ENCODE results near the gene REPIN1. TPM values are rescaled to one million over a fixed set of nuclear protein-coding genes. Genes with fewer than 3 reads are reported as not detected.

The REPIN1 gene
- total and polyA plus RNA-seq, 4 donors = 38.4 to 135 (median 62.0) TPM

DNA sequence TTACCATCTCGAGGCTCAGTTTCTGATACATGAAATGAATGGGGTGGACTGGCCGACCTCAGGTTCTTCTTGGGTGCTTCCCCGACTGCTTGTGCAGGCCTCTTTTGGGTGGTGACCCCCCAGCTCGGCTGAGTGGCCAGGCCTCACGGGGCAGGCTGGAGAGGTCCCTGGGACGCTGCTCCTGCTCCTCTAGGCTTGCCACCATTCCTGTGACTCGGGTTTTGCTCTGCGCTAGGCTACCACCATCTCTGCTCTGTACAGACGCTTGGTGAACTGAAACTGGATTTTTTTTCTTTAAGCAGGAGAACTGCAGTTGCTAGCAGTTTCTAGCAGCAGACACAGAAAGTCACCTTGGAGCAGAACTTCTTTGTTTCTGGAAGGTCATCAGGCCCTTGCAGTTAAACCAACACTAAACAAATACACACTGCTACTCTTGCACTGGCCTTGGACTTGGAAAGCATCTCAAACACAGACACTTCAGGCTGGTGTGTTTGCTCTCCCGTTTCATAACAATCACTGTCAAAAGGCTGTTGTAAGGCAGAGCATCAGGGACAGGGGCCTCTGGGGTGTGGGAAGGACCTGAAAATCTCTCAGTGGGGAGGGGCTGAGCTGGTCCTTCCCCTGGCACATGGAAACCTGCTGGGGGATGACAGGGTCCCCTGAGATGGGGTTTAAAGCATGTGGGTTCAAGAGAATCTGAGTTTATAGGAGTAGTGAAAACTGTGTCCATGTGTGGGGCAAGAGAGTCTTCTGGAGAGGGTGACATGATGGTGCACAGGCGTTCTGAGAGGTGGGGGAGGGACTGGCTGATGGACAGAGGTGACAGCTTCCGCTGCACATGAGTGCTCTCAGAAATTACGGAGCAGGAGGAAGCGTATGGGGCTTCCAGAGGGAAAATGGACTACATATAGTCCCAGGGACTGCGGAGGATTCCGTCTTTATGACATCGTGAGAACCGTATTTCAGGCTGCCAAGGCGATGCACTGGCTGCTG is 46.8 kb downstream of the REPIN1 start:
- Histone ChIP-seq H3K27me3 (ENCODE audit: control insufficient read depth in 3 of 3, insufficient read depth in 3 of 3, low read length in 2 of 3) (no peaks in the 10 kb centered on the region), H3K36me3 (ENCODE audit: control insufficient read depth in 4 of 4, insufficient read depth in 4 of 4, low read length in 4 of 4) (peaks cover 0 to 7% (median 0%) of the 10 kb centered on the region in 4 donors), H3K9ac (ENCODE audit: insufficient read depth in 1 of 2, low read length in 2 of 2) (no peak overlapping the region), H3K9me3 (ENCODE audit: control insufficient read depth in 4 of 4, insufficient read depth in 3 of 4, low read length in 3 of 4) (no peaks in the 10 kb centered on the region), H3K27ac (ENCODE audit: low read depth in 1 of 2, low read length in 1 of 2) (no peak overlapping the region), H3K4me3 (no peak overlapping the region), H3K4me1 (ENCODE audit: control insufficient read depth in 5 of 5, insufficient read depth in 5 of 5, low read length in 5 of 5) (no peaks in the 10 kb centered on the region)
- DNase-seq (no peak), ATAC-seq (ENCODE audit: insufficient read depth, low FRiP score) (no peak)
- TF ChIP-seq, protein P1, sequence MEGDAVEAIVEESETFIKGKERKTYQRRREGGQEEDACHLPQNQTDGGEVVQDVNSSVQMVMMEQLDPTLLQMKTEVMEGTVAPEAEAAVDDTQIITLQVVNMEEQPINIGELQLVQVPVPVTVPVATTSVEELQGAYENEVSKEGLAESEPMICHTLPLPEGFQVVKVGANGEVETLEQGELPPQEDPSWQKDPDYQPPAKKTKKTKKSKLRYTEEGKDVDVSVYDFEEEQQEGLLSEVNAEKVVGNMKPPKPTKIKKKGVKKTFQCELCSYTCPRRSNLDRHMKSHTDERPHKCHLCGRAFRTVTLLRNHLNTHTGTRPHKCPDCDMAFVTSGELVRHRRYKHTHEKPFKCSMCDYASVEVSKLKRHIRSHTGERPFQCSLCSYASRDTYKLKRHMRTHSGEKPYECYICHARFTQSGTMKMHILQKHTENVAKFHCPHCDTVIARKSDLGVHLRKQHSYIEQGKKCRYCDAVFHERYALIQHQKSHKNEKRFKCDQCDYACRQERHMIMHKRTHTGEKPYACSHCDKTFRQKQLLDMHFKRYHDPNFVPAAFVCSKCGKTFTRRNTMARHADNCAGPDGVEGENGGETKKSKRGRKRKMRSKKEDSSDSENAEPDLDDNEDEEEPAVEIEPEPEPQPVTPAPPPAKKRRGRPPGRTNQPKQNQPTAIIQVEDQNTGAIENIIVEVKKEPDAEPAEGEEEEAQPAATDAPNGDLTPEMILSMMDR (IDR thresholded peaks at IDR 0.05; ENCODE audit: control extremely low read depth, extremely low read depth) = no peak
- 83 to 88% methylated on average over 19 of the region's 19 CpGs for WGBS, 2 donors

DNA sequence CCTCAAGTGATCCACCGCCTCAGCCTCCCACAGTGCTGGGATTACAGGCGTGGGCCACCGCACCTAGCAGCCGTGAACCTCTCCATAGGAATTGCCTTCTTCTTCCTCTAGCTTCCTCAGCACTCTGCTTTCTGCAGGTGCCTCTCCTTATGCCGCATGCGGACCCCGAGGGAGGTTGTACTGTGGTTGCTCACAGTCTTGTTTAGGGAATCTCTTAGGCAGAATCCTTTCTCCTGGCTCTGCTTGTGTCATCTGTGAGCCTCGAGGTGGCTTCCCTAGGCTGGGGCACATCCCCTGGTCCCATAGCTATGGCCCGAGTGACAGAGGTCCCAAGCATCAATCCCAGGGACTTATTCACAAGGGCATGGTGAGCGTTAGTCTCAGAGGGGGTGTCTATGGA is 48.6 kb downstream of the REPIN1 start:
- DNase-seq (no peak), ATAC-seq (ENCODE audit: insufficient read depth, low FRiP score) (no peak)
- H3K27me3 ChIP-seq (ENCODE audit: control insufficient read depth in 3 of 3, insufficient read depth in 3 of 3, low read length in 2 of 3) = no peaks in the 10 kb centered on the region
- no peaks in the 10 kb centered on the region for H3K9me3 ChIP-seq (ENCODE audit: control insufficient read depth in 4 of 4, insufficient read depth in 3 of 4, low read length in 3 of 4)
- no peak overlapping the region for H3K4me3 ChIP-seq
- no peak overlapping the region for H3K9ac ChIP-seq (ENCODE audit: insufficient read depth in 1 of 2, low read length in 2 of 2)
- H3K36me3 ChIP-seq (ENCODE audit: control insufficient read depth in 4 of 4, insufficient read depth in 4 of 4, low read length in 4 of 4) = no peaks in the 10 kb centered on the region
- WGBS, 2 donors = 96% methylated on average over 10 of the region's 10 CpGs
- H3K4me1 ChIP-seq (ENCODE audit: control insufficient read depth in 5 of 5, insufficient read depth in 5 of 5, low read length in 5 of 5) = no peaks in the 10 kb centered on the region
- no peak overlapping the region for H3K27ac ChIP-seq (ENCODE audit: low read depth in 1 of 2, low read length in 1 of 2)
- TF ChIP-seq, protein P1 (IDR thresholded peaks at IDR 0.05; ENCODE audit: control extremely low read depth, extremely low read depth) = no peak

DNA sequence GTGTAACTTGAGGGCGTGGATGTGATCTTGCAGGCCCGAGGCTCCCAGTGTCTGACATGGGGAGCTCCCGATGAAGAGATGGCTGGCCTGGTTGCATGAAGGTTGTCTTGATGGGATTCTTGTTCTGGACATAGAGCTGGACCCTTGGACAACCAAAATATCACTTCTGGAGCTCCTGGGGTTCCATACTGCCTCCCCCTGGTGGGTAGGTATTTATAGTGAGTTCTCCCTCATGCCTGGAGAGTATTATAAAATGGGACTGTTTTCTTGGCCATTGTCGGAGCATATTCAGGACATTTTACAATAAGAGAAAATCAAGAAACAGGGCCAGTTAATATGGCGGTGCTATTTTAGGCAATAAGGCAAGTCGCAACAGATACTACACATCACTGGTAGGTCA is 49.2 kb downstream of the REPIN1 start:
- DNase-seq = no peak
- H3K4me3 ChIP-seq = no peak overlapping the region

More for the DNA sequence above, 49.2 kb downstream of the REPIN1 start:
- TF ChIP-seq, protein P1 (IDR thresholded peaks at IDR 0.05; ENCODE audit: control extremely low read depth, extremely low read depth) = no peak
- Histone ChIP-seq H3K27ac (ENCODE audit: low read depth in 1 of 2, low read length in 1 of 2) (no peak overlapping the region), H3K4me1 (ENCODE audit: control insufficient read depth in 5 of 5, insufficient read depth in 5 of 5, low read length in 5 of 5) (no peaks in the 10 kb centered on the region), H3K9ac (ENCODE audit: insufficient read depth in 1 of 2, low read length in 2 of 2) (no peak overlapping the region), H3K9me3 (ENCODE audit: control insufficient read depth in 4 of 4, insufficient read depth in 3 of 4, low read length in 3 of 4) (no peaks in the 10 kb centered on the region), H3K27me3 (ENCODE audit: control insufficient read depth in 3 of 3, insufficient read depth in 3 of 3, low read length in 2 of 3) (no peaks in the 10 kb centered on the region), H3K36me3 (ENCODE audit: control insufficient read depth in 4 of 4, insufficient read depth in 4 of 4, low read length in 4 of 4) (no peaks in the 10 kb centered on the region)
- ATAC-seq (ENCODE audit: insufficient read depth, low FRiP score) = no peak
- WGBS, 2 donors = 96 to 97% methylated on average over 6 of the region's 6 CpGs
